Astrocyte (in vitro differentiated cells and primary cell): Measurements from ENCODE around the gene BNIP5. TPM values are rescaled to one million over a fixed set of nuclear protein-coding genes. Genes with fewer than 3 reads are reported as not detected.

ENCODE experiments used
- DNase-seq: peaks from one replicate; pipeline ENCODE4 v3.0.0-alpha.2; 2010; ENCODE audit warnings: low read depth
- FAIRE-seq: peaks from 2 replicates; lab custom pipeline; 2011; peaks lifted over from hg19 to GRCh38; lab: Jason Lieb, UNC
- H2AFZ ChIP-seq: 2 replicates; pipeline ENCODE4 v1.6.0; 2012; ENCODE audit warnings: low read depth, low read length, inconsistent platforms
- H3K27ac ChIP-seq: 2 replicates; pipeline ENCODE4 v1.5.1; 2011; ENCODE audit warnings: low read depth, low read length, inconsistent platforms
- H3K27me3 ChIP-seq: 2 replicates; pipeline ENCODE4 v1.6.0; 2011; ENCODE audit warnings: low read length, inconsistent platforms; ENCODE audit not compliant: insufficient read depth
- H3K36me3 ChIP-seq: 2 replicates; pipeline ENCODE4 v1.5.1; 2011; ENCODE audit warnings: low read length, inconsistent platforms; ENCODE audit not compliant: insufficient read depth
- H3K4me1 ChIP-seq: 2 replicates; pipeline ENCODE4 v1.5.1; 2011; ENCODE audit warnings: low read length, inconsistent platforms; ENCODE audit not compliant: insufficient read depth
- H3K4me2 ChIP-seq: 2 replicates; pipeline ENCODE4 v1.6.0; 2012; ENCODE audit warnings: low read length, inconsistent platforms
- H3K4me3 ChIP-seq: 2 replicates; pipeline ENCODE4 v1.5.1; 2011; ENCODE audit warnings: low read depth, mild to moderate bottlenecking, low read length, inconsistent platforms; ENCODE audit not compliant: insufficient read depth
- H3K79me2 ChIP-seq: 2 replicates; pipeline ENCODE4 v1.6.0; 2012; ENCODE audit warnings: mild to moderate bottlenecking, low read length, inconsistent platforms; ENCODE audit not compliant: insufficient read depth
- H3K9ac ChIP-seq: 2 replicates; pipeline ENCODE4 v1.6.0; 2012; ENCODE audit warnings: mild to moderate bottlenecking, low read length, inconsistent platforms
- H3K9me3 ChIP-seq: 2 replicates; pipeline ENCODE4 v1.5.1; 2012; ENCODE audit warnings: low read depth, mild to moderate bottlenecking, low read length, inconsistent platforms; ENCODE audit not compliant: insufficient read depth
- H4K20me1 ChIP-seq: 2 replicates; pipeline ENCODE4 v1.6.0; 2012; ENCODE audit warnings: low read length, inconsistent platforms; ENCODE audit not compliant: insufficient read depth
- H3K27ac Mint-ChIP-seq: one replicate; pipeline ENCODE4 v1.8.0; 2021; ENCODE audit warnings: mild to moderate bottlenecking, mixed read lengths; ENCODE audit not compliant: unreplicated experiment
- H3K27me3 Mint-ChIP-seq: one replicate; pipeline ENCODE4 v1.8.0; 2021; ENCODE audit warnings: low read depth, mixed read lengths; ENCODE audit not compliant: unreplicated experiment
- H3K36me3 Mint-ChIP-seq: one replicate; pipeline ENCODE4 v1.8.0; 2021; ENCODE audit warnings: low read depth, mixed read lengths; ENCODE audit not compliant: unreplicated experiment
- H3K4me1 Mint-ChIP-seq: one replicate; pipeline ENCODE4 v1.8.0; 2021; ENCODE audit warnings: low read depth, mixed read lengths; ENCODE audit not compliant: unreplicated experiment
- H3K4me3 Mint-ChIP-seq: one replicate; pipeline ENCODE4 v1.8.0; 2021; ENCODE audit warnings: mild to moderate bottlenecking, moderate library complexity, mixed read lengths; ENCODE audit not compliant: unreplicated experiment
- H3K9me3 Mint-ChIP-seq: one replicate; pipeline ENCODE4 v1.8.0; 2021; ENCODE audit warnings: mild to moderate bottlenecking, mixed read lengths; ENCODE audit not compliant: unreplicated experiment
- CTCF ChIP-seq: IDR thresholded peaks from 2 replicates; pipeline ENCODE4 v1.5.1; 2011; ENCODE audit warnings: low read depth, mild to moderate bottlenecking, inconsistent platforms, low read length, moderate library complexity; ENCODE audit not compliant: insufficient read depth
- EZH2 ChIP-seq: IDR thresholded peaks from 2 replicates; pipeline ENCODE4 v1.6.1; 2012; ENCODE audit warnings: mild to moderate bottlenecking, low read length, inconsistent platforms; ENCODE audit not compliant: insufficient read depth
- total RNA-seq: library from RNA; stranded (reverse); gene quantifications from 2 replicates; pipeline ENCODE4 v1.2.1, GENCODE V29; 2021

BNIP5 gene
- total RNA-seq, 1 donor from 2014 or later: not detected

DNA sequence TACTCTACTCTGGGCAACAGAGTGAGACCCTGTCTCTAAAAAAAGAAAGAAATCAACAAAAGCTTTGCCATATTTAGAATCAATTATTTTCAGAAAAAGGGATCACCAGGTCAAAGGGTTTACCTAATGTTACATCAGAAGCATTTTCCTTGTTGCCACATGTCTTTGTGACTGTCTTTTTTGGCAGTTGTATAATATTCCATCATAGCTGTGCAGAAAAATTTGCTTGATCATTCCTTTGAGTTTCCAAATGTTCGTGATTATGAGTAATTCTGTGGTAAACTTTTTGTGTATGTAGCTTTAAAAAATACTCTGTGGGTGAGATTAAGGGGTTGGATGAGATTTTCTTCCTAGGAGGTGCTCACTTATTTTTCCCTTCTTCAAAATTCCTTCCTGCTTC, 40.4 kb downstream of the BNIP5 start:
- no peak overlapping the region for H2AFZ ChIP-seq
- no peaks in the 10 kb centered on the region for H3K36me3 ChIP-seq
- peaks cover 3% of the 10 kb centered on the region for H3K27me3 ChIP-seq
- H3K4me2 ChIP-seq: no peak overlapping the region
- H3K9me3 ChIP-seq: no peaks in the 10 kb centered on the region
- TF ChIP-seq CTCF (no peak), EZH2 (no peak)
- H3K4me1 Mint-ChIP-seq: peaks cover 8% of the 10 kb centered on the region
- H3K36me3 Mint-ChIP-seq: no peaks in the 10 kb centered on the region
- peaks cover 30% of the 10 kb centered on the region for H3K27me3 Mint-ChIP-seq
- H3K9me3 Mint-ChIP-seq: no peaks in the 10 kb centered on the region
- H3K9ac ChIP-seq: no peak overlapping the region
- no peak overlapping the region for H3K27ac ChIP-seq
- H4K20me1 ChIP-seq: no peaks in the 10 kb centered on the region
- no peaks in the 10 kb centered on the region for H3K79me2 ChIP-seq
- no peaks in the 10 kb centered on the region for H3K4me1 ChIP-seq
- no peak overlapping the region for H3K27ac Mint-ChIP-seq
- FAIRE-seq: no peak
- H3K4me3 ChIP-seq: no peak overlapping the region
- H3K4me3 Mint-ChIP-seq: no peak overlapping the region
- DNase-seq: no peak

DNA sequence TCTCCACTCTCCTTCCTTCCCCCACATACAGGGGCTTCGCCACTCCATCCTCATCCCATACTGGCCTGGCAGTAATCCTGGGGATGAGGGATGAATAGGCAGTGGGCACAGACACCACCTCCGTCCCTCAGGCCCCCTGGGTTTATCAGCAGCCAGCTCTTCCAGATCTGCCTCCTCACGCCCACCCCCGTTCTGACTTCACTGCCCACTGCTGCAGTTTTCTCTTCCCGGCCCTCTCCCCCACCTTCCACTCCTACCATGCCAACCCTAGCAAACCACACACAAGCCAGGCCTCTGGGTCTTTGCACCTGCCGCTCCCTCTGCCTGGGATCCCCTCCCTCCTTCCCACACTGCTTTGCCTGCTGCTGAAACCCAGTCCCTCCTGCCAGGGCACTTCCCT, 44.5 kb downstream of the BNIP5 start:
- no peaks in the 10 kb centered on the region for H3K36me3 ChIP-seq
- H3K27me3 ChIP-seq: peaks cover under 1% of the 10 kb centered on the region
- H3K36me3 Mint-ChIP-seq: no peaks in the 10 kb centered on the region
- peaks cover 16% of the 10 kb centered on the region for H3K4me1 Mint-ChIP-seq
- H4K20me1 ChIP-seq: no peaks in the 10 kb centered on the region
- no peaks in the 10 kb centered on the region for H3K79me2 ChIP-seq
- no peak overlapping the region for H2AFZ ChIP-seq
- no peak for TF ChIP-seq EZH2
- TF ChIP-seq CTCF: no peak
- no peak overlapping the region for H3K4me3 ChIP-seq
- H3K4me1 ChIP-seq: no peaks in the 10 kb centered on the region
- peaks cover 23% of the 10 kb centered on the region for H3K27me3 Mint-ChIP-seq
- H3K9me3 ChIP-seq: no peaks in the 10 kb centered on the region
- DNase-seq (no peak), FAIRE-seq (no peak)
- no peak overlapping the region for H3K4me2 ChIP-seq
- no peak overlapping the region for H3K9ac ChIP-seq
- no peaks in the 10 kb centered on the region for H3K9me3 Mint-ChIP-seq
- H3K27ac ChIP-seq: no peak overlapping the region
- H3K27ac Mint-ChIP-seq: no peak overlapping the region
- H3K4me3 Mint-ChIP-seq: no peak overlapping the region

- Histone ChIP-seq H2AFZ (no peak overlapping the region), H3K4me2 (no peak overlapping the region), H4K20me1 (no peaks in the 10 kb centered on the region), H3K4me3 (no peak overlapping the region), H3K9ac (no peak overlapping the region), H3K27ac (no peak overlapping the region), H3K9me3 (no peaks in the 10 kb centered on the region), H3K79me2 (no peaks in the 10 kb centered on the region), H3K27me3 (peaks cover 8% of the 10 kb centered on the region), H3K36me3 (no peaks in the 10 kb centered on the region), H3K4me1 (no peaks in the 10 kb centered on the region)
- Mint-ChIP-seq H3K27ac (peak overlapping the region; percentile 75), H3K36me3 (no peaks in the 10 kb centered on the region), H3K9me3 (no peaks in the 10 kb centered on the region), H3K4me3 (no peak overlapping the region), H3K4me1 (peaks cover 16% of the 10 kb centered on the region), H3K27me3 (peaks cover 23% of the 10 kb centered on the region)
- DNase-seq: no peak
- no peak for TF ChIP-seq EZH2
- no peak for TF ChIP-seq CTCF
- FAIRE-seq: no peak
These were observed 45.7 kb downstream of the BNIP5 start for GRCh38 chr6:36290668-36291620.
